Measurements from ENCODE around the gene XPNPEP1.

Gene XPNPEP1

GRCh38 chr10:109899356-109900331 lies 23.7 kb downstream of the XPNPEP1 start:
- H3K36me3 ChIP-seq: peaks cover 13% of the 10 kb centered on the region
- TF ChIP-seq CTCF (IDR thresholded peaks at IDR 0.05; ENCODE audit: low read depth, low read length): no peak
- no peak overlapping the region for H3K27ac ChIP-seq
- H3K9me3 ChIP-seq (ENCODE audit: severe bottlenecking): no peaks in the 10 kb centered on the region
- H3K27me3 ChIP-seq (ENCODE audit: insufficient read depth, low read depth, severe bottlenecking): no peaks in the 10 kb centered on the region
- no peak overlapping the region for H3K4me3 ChIP-seq (ENCODE audit: low read depth, low read length)
- DNase-seq: no peak

- TF ChIP-seq CTCF (IDR thresholded peaks at IDR 0.05; ENCODE audit: low read depth, low read length): no peak
- no peak overlapping the region for H3K4me3 ChIP-seq (ENCODE audit: low read depth, low read length)
- H3K36me3 ChIP-seq: peaks cover 8% of the 10 kb centered on the region
- no peaks in the 10 kb centered on the region for H3K9me3 ChIP-seq (ENCODE audit: severe bottlenecking)
- no peak for DNase-seq
- no peak overlapping the region for H3K27ac ChIP-seq
- H3K27me3 ChIP-seq (ENCODE audit: insufficient read depth, low read depth, severe bottlenecking): no peaks in the 10 kb centered on the region
Observed at GRCh38 chr10:109898666-109899355, 24.5 kb downstream of the XPNPEP1 start.

- Histone ChIP-seq H3K9me3 (ENCODE audit: severe bottlenecking) (no peaks in the 10 kb centered on the region), H3K36me3 (peaks cover 11% of the 10 kb centered on the region), H3K27me3 (ENCODE audit: insufficient read depth, low read depth, severe bottlenecking) (no peaks in the 10 kb centered on the region), H3K27ac (no peak overlapping the region), H3K4me3 (ENCODE audit: low read depth, low read length) (no peak overlapping the region)
- DNase-seq: no peak
- TF ChIP-seq CTCF (IDR thresholded peaks at IDR 0.05; ENCODE audit: low read depth, low read length): no peak
Observed at GRCh38 chr10:109898007-109898406, 25.3 kb downstream of the XPNPEP1 start.

GRCh38 chr10:109895848-109896247 lies 27.5 kb downstream of the XPNPEP1 start:
- no peak for DNase-seq
- no peaks in the 10 kb centered on the region for H3K9me3 ChIP-seq (ENCODE audit: severe bottlenecking)
- TF ChIP-seq CTCF (IDR thresholded peaks at IDR 0.05; ENCODE audit: low read depth, low read length): no peak
- peaks cover 12% of the 10 kb centered on the region for H3K36me3 ChIP-seq
- no peaks in the 10 kb centered on the region for H3K27me3 ChIP-seq (ENCODE audit: insufficient read depth, low read depth, severe bottlenecking)
- H3K4me3 ChIP-seq (ENCODE audit: low read depth, low read length): no peak overlapping the region
- H3K27ac ChIP-seq: no peak overlapping the region

GRCh38 chr10:109895095-109895818 lies 28.1 kb downstream of the XPNPEP1 start:
- no peak overlapping the region for H3K27ac ChIP-seq
- no peak overlapping the region for H3K4me3 ChIP-seq (ENCODE audit: low read depth, low read length)
- DNase-seq: no peak
- no peaks in the 10 kb centered on the region for H3K27me3 ChIP-seq (ENCODE audit: insufficient read depth, low read depth, severe bottlenecking)
- no peaks in the 10 kb centered on the region for H3K9me3 ChIP-seq (ENCODE audit: severe bottlenecking)
- no peak for TF ChIP-seq CTCF (IDR thresholded peaks at IDR 0.05; ENCODE audit: low read depth, low read length)
- H3K36me3 ChIP-seq: peaks cover 17% of the 10 kb centered on the region

All from WERI-Rb-1 (cell line).